Glutamatergic neuron (in vitro differentiated cells): ENCODE measurements around the gene DEXI. TPM values are rescaled to one million over a fixed set of nuclear protein-coding genes. Genes with fewer than 3 reads are reported as not detected.

Source experiments
- DNase-seq: peaks from one replicate; pipeline ENCODE4 v3.0.0; 2022
- H3K27ac Mint-ChIP-seq: one replicate; pipeline ENCODE4 v1.8.0; 2020; ENCODE audit warnings: mild to moderate bottlenecking, mixed read lengths, inconsistent platforms; ENCODE audit not compliant: unreplicated experiment
- H3K27me3 Mint-ChIP-seq: one replicate; pipeline ENCODE4 v1.8.0; 2020; ENCODE audit warnings: mild to moderate bottlenecking, moderate library complexity, mixed read lengths, inconsistent platforms; ENCODE audit not compliant: unreplicated experiment
- H3K36me3 Mint-ChIP-seq: one replicate; pipeline ENCODE4 v1.8.0; 2020; ENCODE audit warnings: mild to moderate bottlenecking, mixed read lengths, inconsistent platforms; ENCODE audit not compliant: unreplicated experiment
- H3K4me1 Mint-ChIP-seq: one replicate; pipeline ENCODE4 v1.8.0; 2020; ENCODE audit warnings: mild to moderate bottlenecking, low read depth, mixed read lengths, inconsistent platforms; ENCODE audit not compliant: unreplicated experiment
- H3K4me3 Mint-ChIP-seq: one replicate; pipeline ENCODE4 v1.8.0; 2020; ENCODE audit warnings: mild to moderate bottlenecking, mixed read lengths, inconsistent platforms; ENCODE audit not compliant: unreplicated experiment
- H3K9me3 Mint-ChIP-seq: one replicate; pipeline ENCODE4 v1.8.0; 2020; ENCODE audit warnings: mild to moderate bottlenecking, moderate library complexity, mixed read lengths, inconsistent platforms; ENCODE audit not compliant: unreplicated experiment
- CTCF ChIP-seq: fragments of 200-600 bp; sonication (generic); IDR thresholded peaks from one replicate; pipeline ENCODE4 v1.5.0; 2021; ENCODE audit not compliant: partially characterized antibody, unreplicated experiment
- total RNA-seq: library from RNA; stranded (reverse); fragmentation: NEBNext Ultra II Directional; extraction: Animal tissue kit (Norgen Biotek cat#: 25700); gene quantifications from one replicate; pipeline ENCODE4 v1.2.1, GENCODE V29; 2021; ENCODE audit not compliant: unreplicated experiment

DEXI gene
- total RNA-seq, 1 donor from 2014 or later, result 37.3 TPM

- no peak overlapping the region for H3K27ac Mint-ChIP-seq
- H3K36me3 Mint-ChIP-seq, result no peaks in the 10 kb centered on the region
- no peak overlapping the region for H3K4me3 Mint-ChIP-seq
- H3K27me3 Mint-ChIP-seq, result peaks cover 6% of the 10 kb centered on the region
- H3K4me1 Mint-ChIP-seq, result no peaks in the 10 kb centered on the region
- H3K9me3 Mint-ChIP-seq, result peaks cover 3% of the 10 kb centered on the region
- no peak for TF ChIP-seq CTCF
- DNase-seq, result no peak
Observed at GRCh38 chr16:10896165-10896564, 46.1 kb downstream of the DEXI start.

GRCh38 chr16:10895053-10895946, 47.0 kb downstream of the DEXI start:
- peaks cover 3% of the 10 kb centered on the region for H3K9me3 Mint-ChIP-seq
- no peak overlapping the region for H3K4me3 Mint-ChIP-seq
- H3K27ac Mint-ChIP-seq, result no peak overlapping the region
- no peak for DNase-seq
- no peak for TF ChIP-seq CTCF
- H3K36me3 Mint-ChIP-seq, result no peaks in the 10 kb centered on the region
- H3K4me1 Mint-ChIP-seq, result no peaks in the 10 kb centered on the region
- peaks cover 6% of the 10 kb centered on the region for H3K27me3 Mint-ChIP-seq

GRCh38 chr16:10892782-10893318, 49.4 kb downstream of the DEXI start:
- H3K36me3 Mint-ChIP-seq, result no peaks in the 10 kb centered on the region
- H3K27ac Mint-ChIP-seq, result no peak overlapping the region
- H3K27me3 Mint-ChIP-seq, result peaks cover 3% of the 10 kb centered on the region
- no peaks in the 10 kb centered on the region for H3K4me1 Mint-ChIP-seq
- no peak for TF ChIP-seq CTCF
- H3K4me3 Mint-ChIP-seq, result no peak overlapping the region
- peaks cover 3% of the 10 kb centered on the region for H3K9me3 Mint-ChIP-seq
- DNase-seq, result no peak

GRCh38 chr16:10889855-10890254, 52.4 kb downstream of the DEXI start:
- no peaks in the 10 kb centered on the region for H3K4me1 Mint-ChIP-seq
- no peaks in the 10 kb centered on the region for H3K27me3 Mint-ChIP-seq
- DNase-seq, result no peak
- TF ChIP-seq CTCF, result no peak
- no peaks in the 10 kb centered on the region for H3K36me3 Mint-ChIP-seq
- no peak overlapping the region for H3K27ac Mint-ChIP-seq
- H3K9me3 Mint-ChIP-seq, result no peaks in the 10 kb centered on the region
- no peak overlapping the region for H3K4me3 Mint-ChIP-seq

GRCh38 chr16:10888320-10888937, 53.8 kb downstream of the DEXI start:
- no peak overlapping the region for H3K27ac Mint-ChIP-seq
- no peak for DNase-seq
- no peaks in the 10 kb centered on the region for H3K27me3 Mint-ChIP-seq
- no peak overlapping the region for H3K4me3 Mint-ChIP-seq
- no peaks in the 10 kb centered on the region for H3K4me1 Mint-ChIP-seq
- no peaks in the 10 kb centered on the region for H3K36me3 Mint-ChIP-seq
- no peaks in the 10 kb centered on the region for H3K9me3 Mint-ChIP-seq
- TF ChIP-seq CTCF, result no peak
